HEK293 (cell line): ENCODE measurements around the gene TNFRSF21.
A peak's percentile ranks its signal among the peaks of the same experiment; 100 is the strongest.
"Not testable (repeated sequence)": the region's sequence is repeated elsewhere in the genome, so short reads cannot be mapped to it uniquely, and the experiment has no call there.

ENCODE experiments used
- CTCF ChIA-PET: fragments of 350-600 bp; formaldehyde crosslinking; extraction: SDS; loops from one replicate; lab custom pipeline; 2021; ENCODE audit warnings: antibody characterized with exemption; lab: Yijun Ruan, JAX
- POLR2A ChIA-PET: fragments of 300-600 bp; formaldehyde crosslinking; extraction: SDS; loops from one replicate; lab custom pipeline; 2020; ENCODE audit warnings: antibody characterized with exemption, inconsistent platforms; lab: Yijun Ruan, JAX
- H3K27ac ChIP-seq: fragments of 200-500 bp; sonication (Bioruptor generic); 2 replicates; pipeline ENCODE4 v1.5.1; 2014; ENCODE audit warnings: low read depth, low read length, control low read depth, inconsistent platforms; ENCODE audit errors: extremely low read depth
- H3K36me3 ChIP-seq, 2 experiments: fragments of 200-500 bp in 1 of 2; sonication (Bioruptor generic) in 1 of 2; 1 replicate in 1 of 2; 2 replicates in 1 of 2; pipeline ENCODE4 v1.5.1; 2014 to 2017; ENCODE audit warnings: inconsistent platforms in 2 of 2, low read length in 2 of 2; ENCODE audit not compliant: control insufficient read depth in 2 of 2, insufficient read depth in 1 of 2
- H3K4me1 ChIP-seq: fragments of 200-500 bp; sonication (Bioruptor generic); 2 replicates; pipeline ENCODE4 v1.5.1; 2014; ENCODE audit warnings: mild to moderate bottlenecking, low read length, inconsistent platforms; ENCODE audit not compliant: control insufficient read depth, insufficient read depth
- H3K4me3 ChIP-seq: 2 replicates; pipeline ENCODE4 v1.5.1; 2011; ENCODE audit warnings: low read depth, mild to moderate bottlenecking, control low read depth, low read length, moderate library complexity
- H3K9me3 ChIP-seq: fragments of 200-500 bp; sonication (Bioruptor generic); 2 replicates; pipeline ENCODE4 v1.5.1; 2014; ENCODE audit warnings: low read depth, low read length, inconsistent platforms; ENCODE audit not compliant: control insufficient read depth, insufficient read depth
- GLIS2 ChIP-seq: fragments of 450-650 bp; formaldehyde crosslinking; IDR thresholded peaks from 2 replicates; pipeline ENCODE4 v1.5.1; 2016; ENCODE audit warnings: missing biosample characterization, missing genetic modification characterization
- SALL2 ChIP-seq: fragments of 450-650 bp; formaldehyde crosslinking; IDR thresholded peaks from 2 replicates; pipeline ENCODE4 v1.5.0; 2017; ENCODE audit warnings: missing biosample characterization, mild to moderate bottlenecking, missing genetic modification characterization, borderline replicate concordance
- SETDB1 ChIP-seq: IDR thresholded peaks from one replicate; pipeline ENCODE4 v1.6.1; 2017; ENCODE audit warnings: mild to moderate bottlenecking, low read length, moderate library complexity, mixed read lengths; ENCODE audit not compliant: insufficient read length
- ZBTB1 ChIP-seq: fragments of 450-650 bp; formaldehyde crosslinking; IDR thresholded peaks from 2 replicates; pipeline ENCODE4 v1.5.1; 2016; ENCODE audit warnings: missing biosample characterization, missing genetic modification characterization
- ZBTB7A ChIP-seq: fragments of 450-650 bp; formaldehyde crosslinking; IDR thresholded peaks from 2 replicates; pipeline ENCODE4 v1.5.1; 2016; ENCODE audit warnings: low read depth, missing biosample characterization, missing genetic modification characterization
- ZBTB8A ChIP-seq: fragments of 450-650 bp; formaldehyde crosslinking; IDR thresholded peaks from 2 replicates; pipeline ENCODE4 v1.5.1; 2016; ENCODE audit warnings: missing biosample characterization, missing genetic modification characterization
- ZNF121 ChIP-seq: fragments of 450-650 bp; formaldehyde crosslinking; IDR thresholded peaks from 2 replicates; pipeline ENCODE4 v1.5.1; 2016; ENCODE audit warnings: missing biosample characterization, missing genetic modification characterization
- ZNF146 ChIP-seq: fragments of 450-650 bp; formaldehyde crosslinking; IDR thresholded peaks from 2 replicates; pipeline ENCODE4 v1.5.1; 2016; ENCODE audit warnings: missing biosample characterization, missing genetic modification characterization
- ZNF174 ChIP-seq: fragments of 450-650 bp; formaldehyde crosslinking; IDR thresholded peaks from 2 replicates; pipeline ENCODE4 v1.5.0; 2017; ENCODE audit warnings: missing biosample characterization, mild to moderate bottlenecking, missing genetic modification characterization
- ZNF19 ChIP-seq: fragments of 450-650 bp; formaldehyde crosslinking; IDR thresholded peaks from 2 replicates; pipeline ENCODE4; 2016; ENCODE audit warnings: missing biosample characterization, missing genetic modification characterization, low read depth
- ZNF23 ChIP-seq: fragments of 450-650 bp; formaldehyde crosslinking; IDR thresholded peaks from 2 replicates; pipeline ENCODE4 v1.5.1; 2016; ENCODE audit warnings: missing biosample characterization, missing genetic modification characterization, borderline replicate concordance
- ZNF292 ChIP-seq: fragments of 450-650 bp; formaldehyde crosslinking; IDR thresholded peaks from 2 replicates; pipeline ENCODE4 v1.5.1; 2016; ENCODE audit warnings: low read depth, missing biosample characterization, missing genetic modification characterization, borderline replicate concordance
- ZNF544 ChIP-seq: fragments of 450-650 bp; formaldehyde crosslinking; IDR thresholded peaks from 2 replicates; pipeline ENCODE4 v1.5.0; 2017; ENCODE audit warnings: missing biosample characterization, missing genetic modification characterization
- TF ChIP-seq, protein P1 (sequence below): fragments of 450-650 bp; formaldehyde crosslinking; IDR thresholded peaks from 2 replicates; pipeline ENCODE4 v1.5.1; 2016; ENCODE audit warnings: missing biosample characterization, missing genetic modification characterization
- TF ChIP-seq, protein P2 (sequence below): fragments of 450-650 bp; formaldehyde crosslinking; IDR thresholded peaks from 2 replicates; pipeline ENCODE4 v1.5.1; 2016; ENCODE audit warnings: missing biosample characterization, missing genetic modification characterization
- TF ChIP-seq, protein P3 (sequence below): fragments of 450-650 bp; formaldehyde crosslinking; IDR thresholded peaks from 2 replicates; pipeline ENCODE4 v1.5.1; 2016; ENCODE audit warnings: missing biosample characterization, missing genetic modification characterization
- TF ChIP-seq, protein P4 (sequence below): fragments of 450-650 bp; formaldehyde crosslinking; IDR thresholded peaks from 2 replicates; pipeline ENCODE4 v1.5.1; 2016; ENCODE audit warnings: missing biosample characterization, missing genetic modification characterization
- TF ChIP-seq, protein P5 (sequence below): fragments of 450-650 bp; formaldehyde crosslinking; IDR thresholded peaks from 2 replicates; pipeline ENCODE4 v1.5.1; 2016; ENCODE audit warnings: missing biosample characterization, missing genetic modification characterization, low read depth
- TF ChIP-seq, protein P6 (sequence below): fragments of 450-650 bp; formaldehyde crosslinking; IDR thresholded peaks from 2 replicates; pipeline ENCODE4 v1.5.1; 2016; ENCODE audit warnings: missing biosample characterization, missing genetic modification characterization

The TNFRSF21 gene

DNA sequence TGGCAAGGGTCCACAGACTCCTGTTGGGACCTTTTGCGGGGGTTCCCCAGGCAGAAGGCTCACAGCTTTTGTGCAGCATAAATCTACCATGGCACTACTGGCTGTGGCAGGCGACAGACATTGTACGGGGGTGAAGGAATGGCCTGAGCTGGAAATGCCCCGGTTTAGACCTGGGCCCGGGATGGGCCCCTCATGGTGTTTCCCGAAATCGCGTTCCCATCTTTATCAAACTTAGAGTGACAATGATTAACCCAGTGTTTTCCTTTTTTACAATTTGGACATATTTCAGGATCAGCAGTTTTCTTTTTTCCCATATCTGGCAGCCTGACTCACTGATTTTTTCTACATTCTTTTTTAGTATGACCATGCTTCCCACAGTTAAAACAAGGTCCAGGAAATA, 5.5 kb upstream of the TNFRSF21 start:
- POLR2A ChIA-PET, H3K36me3 ChIP-seq, H3K4me1 ChIP-seq, H3K27ac ChIP-seq, H3K9me3 ChIP-seq, H3K4me3 ChIP-seq: not testable (repeated sequence)
- CTCF ChIA-PET: interaction anchor here (16.8 kb wide), 1 partner anchor 219 kb away, joined by 230 read pairs; no protein-coding TSS in a partner anchor

DNA sequence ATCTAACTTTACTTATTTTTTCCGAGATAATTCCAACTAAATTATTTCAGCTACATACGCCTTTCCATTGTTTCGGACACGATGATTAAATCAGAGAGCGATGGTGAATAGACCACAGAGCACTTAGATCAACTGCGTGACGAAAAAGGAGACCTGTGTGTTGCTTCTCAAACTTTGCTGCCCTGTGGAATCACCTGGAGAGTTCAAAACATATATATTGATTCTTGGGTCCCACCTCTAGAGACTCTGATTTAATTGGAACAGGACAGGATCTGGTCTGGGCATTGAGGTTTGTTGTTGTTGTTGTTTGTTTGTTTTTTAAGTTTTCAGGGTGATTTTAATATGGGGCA, 401 bp upstream of the TNFRSF21 start:
- ChIA-PET POLR2A (interaction anchor here (0.9 to 1.9 kb wide), 5 partner anchors 154 to 217 kb away, joined by 3 to 11 read pairs (median 3); partner anchors contain the start of gene CD2AP), CTCF (interaction anchor here (0.6 to 16.8 kb wide), 18 partner anchors 8 to 470 kb away, joined by 3 to 230 read pairs (median 4); no protein-coding TSS in a partner anchor)
- Histone ChIP-seq H3K4me1 (peaks cover 4% of the 10 kb centered on the region), H3K4me3 (no peak overlapping the region), H3K27ac (no peak overlapping the region), H3K36me3 (no peaks in the 10 kb centered on the region), H3K9me3 (no peaks in the 10 kb centered on the region)
- no peak for TF ChIP-seq SALL2 (tag by site-specific recombination)
- TF ChIP-seq ZBTB8A: no peak
- TF ChIP-seq ZNF146: no peak
- TF ChIP-seq ZBTB1 (tag by site-specific recombination): no peak
- no peak for TF ChIP-seq ZNF23 (tag by site-specific recombination)
- no peak for TF ChIP-seq ZNF292 (tag by site-specific recombination)
- TF ChIP-seq, protein P1, sequence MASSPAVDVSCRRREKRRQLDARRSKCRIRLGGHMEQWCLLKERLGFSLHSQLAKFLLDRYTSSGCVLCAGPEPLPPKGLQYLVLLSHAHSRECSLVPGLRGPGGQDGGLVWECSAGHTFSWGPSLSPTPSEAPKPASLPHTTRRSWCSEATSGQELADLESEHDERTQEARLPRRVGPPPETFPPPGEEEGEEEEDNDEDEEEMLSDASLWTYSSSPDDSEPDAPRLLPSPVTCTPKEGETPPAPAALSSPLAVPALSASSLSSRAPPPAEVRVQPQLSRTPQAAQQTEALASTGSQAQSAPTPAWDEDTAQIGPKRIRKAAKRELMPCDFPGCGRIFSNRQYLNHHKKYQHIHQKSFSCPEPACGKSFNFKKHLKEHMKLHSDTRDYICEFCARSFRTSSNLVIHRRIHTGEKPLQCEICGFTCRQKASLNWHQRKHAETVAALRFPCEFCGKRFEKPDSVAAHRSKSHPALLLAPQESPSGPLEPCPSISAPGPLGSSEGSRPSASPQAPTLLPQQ (tag by site-specific recombination): no peak
- TF ChIP-seq SETDB1: no peak
- TF ChIP-seq, protein P2, sequence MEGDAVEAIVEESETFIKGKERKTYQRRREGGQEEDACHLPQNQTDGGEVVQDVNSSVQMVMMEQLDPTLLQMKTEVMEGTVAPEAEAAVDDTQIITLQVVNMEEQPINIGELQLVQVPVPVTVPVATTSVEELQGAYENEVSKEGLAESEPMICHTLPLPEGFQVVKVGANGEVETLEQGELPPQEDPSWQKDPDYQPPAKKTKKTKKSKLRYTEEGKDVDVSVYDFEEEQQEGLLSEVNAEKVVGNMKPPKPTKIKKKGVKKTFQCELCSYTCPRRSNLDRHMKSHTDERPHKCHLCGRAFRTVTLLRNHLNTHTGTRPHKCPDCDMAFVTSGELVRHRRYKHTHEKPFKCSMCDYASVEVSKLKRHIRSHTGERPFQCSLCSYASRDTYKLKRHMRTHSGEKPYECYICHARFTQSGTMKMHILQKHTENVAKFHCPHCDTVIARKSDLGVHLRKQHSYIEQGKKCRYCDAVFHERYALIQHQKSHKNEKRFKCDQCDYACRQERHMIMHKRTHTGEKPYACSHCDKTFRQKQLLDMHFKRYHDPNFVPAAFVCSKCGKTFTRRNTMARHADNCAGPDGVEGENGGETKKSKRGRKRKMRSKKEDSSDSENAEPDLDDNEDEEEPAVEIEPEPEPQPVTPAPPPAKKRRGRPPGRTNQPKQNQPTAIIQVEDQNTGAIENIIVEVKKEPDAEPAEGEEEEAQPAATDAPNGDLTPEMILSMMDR: no peak

DNA sequence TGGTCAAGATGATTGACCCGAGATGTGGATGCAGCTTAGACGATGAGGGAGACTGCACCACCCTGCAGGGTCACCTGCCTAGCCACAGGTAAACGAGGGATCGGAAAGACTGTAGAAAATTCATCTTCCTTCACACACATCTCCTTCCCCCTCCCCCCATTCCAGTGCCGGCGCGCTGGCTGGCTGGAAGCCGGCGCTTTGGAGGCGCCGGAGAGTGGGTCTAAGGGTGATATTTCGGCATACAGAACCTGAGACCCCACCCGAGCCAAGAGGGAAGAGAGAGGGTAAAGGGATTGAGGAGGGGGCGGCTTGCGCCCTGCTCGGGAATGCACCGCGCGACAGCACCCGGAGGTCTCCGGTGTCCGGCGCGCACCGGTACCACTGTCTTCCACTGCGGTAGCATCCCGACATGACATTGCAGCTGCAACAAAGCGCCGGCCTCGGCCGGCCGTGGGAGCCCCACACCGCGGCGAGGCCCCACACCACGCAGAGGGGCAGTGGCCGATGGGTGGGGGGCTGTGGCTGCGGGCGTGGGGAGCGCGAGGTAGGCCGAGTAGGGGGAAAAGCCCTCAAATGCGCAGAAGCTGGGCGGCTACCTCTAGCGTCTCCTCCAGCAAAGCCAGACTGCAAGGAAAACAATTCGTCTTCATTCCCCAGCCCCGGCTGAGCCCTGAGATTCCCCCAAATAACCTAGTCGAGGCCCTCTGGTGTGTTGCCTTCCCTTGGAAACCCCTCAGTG, 984 bp downstream of the TNFRSF21 start:
- CTCF ChIA-PET: interaction anchor here (0.5 to 16.8 kb wide), 8 partner anchors 22 to 460 kb away, joined by 3 to 230 read pairs (median 3); no protein-coding TSS in a partner anchor
- Histone ChIP-seq H3K36me3 (no peaks in the 10 kb centered on the region), H3K9me3 (no peaks in the 10 kb centered on the region), H3K4me1 (peaks cover 10% of the 10 kb centered on the region), H3K27ac (peak overlapping the region; percentile 85; the same call in 1 of the 2 replicates), H3K4me3 (peak overlapping the region; percentile 84)
- POLR2A ChIA-PET: interaction anchor here (1.3 to 1.9 kb wide), 4 partner anchors 18 to 216 kb away, joined by 3 to 11 read pairs (median 4); partner anchors contain the start of gene CD2AP
- TF ChIP-seq ZNF174 (tag by site-specific recombination) (no peak), ZNF544 (no peak), ZBTB7A (tag by site-specific recombination) (no peak), ZNF121 (tag by site-specific recombination) (no peak), GLIS2 (tag by site-specific recombination) (no peak; the same call in 1 of the 2 replicates), ZNF19 (no peak)
- TF ChIP-seq, protein P3, sequence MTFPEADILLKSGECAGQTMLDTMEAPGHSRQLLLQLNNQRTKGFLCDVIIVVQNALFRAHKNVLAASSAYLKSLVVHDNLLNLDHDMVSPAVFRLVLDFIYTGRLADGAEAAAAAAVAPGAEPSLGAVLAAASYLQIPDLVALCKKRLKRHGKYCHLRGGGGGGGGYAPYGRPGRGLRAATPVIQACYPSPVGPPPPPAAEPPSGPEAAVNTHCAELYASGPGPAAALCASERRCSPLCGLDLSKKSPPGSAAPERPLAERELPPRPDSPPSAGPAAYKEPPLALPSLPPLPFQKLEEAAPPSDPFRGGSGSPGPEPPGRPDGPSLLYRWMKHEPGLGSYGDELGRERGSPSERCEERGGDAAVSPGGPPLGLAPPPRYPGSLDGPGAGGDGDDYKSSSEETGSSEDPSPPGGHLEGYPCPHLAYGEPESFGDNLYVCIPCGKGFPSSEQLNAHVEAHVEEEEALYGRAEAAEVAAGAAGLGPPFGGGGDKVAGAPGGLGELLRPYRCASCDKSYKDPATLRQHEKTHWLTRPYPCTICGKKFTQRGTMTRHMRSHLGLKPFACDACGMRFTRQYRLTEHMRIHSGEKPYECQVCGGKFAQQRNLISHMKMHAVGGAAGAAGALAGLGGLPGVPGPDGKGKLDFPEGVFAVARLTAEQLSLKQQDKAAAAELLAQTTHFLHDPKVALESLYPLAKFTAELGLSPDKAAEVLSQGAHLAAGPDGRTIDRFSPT (tag by site-specific recombination): no peak
- TF ChIP-seq, protein P4, sequence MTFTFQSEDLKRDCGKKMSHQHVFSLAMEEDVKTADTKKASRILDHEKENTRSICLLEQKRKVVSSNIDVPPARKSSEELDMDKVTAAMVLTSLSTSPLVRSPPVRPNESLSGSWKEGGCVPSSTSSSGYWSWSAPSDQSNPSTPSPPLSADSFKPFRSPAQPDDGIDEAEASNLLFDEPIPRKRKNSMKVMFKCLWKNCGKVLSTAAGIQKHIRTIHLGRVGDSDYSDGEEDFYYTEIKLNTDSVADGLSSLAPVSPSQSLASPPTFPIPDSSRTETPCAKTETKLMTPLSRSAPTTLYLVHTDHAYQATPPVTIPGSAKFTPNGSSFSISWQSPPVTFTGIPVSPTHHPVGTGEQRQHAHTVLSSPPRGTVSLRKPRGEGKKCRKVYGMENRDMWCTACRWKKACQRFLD (tag by site-specific recombination): no peak
- TF ChIP-seq, protein P5, sequence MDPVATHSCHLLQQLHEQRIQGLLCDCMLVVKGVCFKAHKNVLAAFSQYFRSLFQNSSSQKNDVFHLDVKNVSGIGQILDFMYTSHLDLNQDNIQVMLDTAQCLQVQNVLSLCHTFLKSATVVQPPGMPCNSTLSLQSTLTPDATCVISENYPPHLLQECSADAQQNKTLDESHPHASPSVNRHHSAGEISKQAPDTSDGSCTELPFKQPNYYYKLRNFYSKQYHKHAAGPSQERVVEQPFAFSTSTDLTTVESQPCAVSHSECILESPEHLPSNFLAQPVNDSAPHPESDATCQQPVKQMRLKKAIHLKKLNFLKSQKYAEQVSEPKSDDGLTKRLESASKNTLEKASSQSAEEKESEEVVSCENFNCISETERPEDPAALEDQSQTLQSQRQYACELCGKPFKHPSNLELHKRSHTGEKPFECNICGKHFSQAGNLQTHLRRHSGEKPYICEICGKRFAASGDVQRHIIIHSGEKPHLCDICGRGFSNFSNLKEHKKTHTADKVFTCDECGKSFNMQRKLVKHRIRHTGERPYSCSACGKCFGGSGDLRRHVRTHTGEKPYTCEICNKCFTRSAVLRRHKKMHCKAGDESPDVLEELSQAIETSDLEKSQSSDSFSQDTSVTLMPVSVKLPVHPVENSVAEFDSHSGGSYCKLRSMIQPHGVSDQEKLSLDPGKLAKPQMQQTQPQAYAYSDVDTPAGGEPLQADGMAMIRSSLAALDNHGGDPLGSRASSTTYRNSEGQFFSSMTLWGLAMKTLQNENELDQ (tag by site-specific recombination): no peak
- TF ChIP-seq, protein P6, sequence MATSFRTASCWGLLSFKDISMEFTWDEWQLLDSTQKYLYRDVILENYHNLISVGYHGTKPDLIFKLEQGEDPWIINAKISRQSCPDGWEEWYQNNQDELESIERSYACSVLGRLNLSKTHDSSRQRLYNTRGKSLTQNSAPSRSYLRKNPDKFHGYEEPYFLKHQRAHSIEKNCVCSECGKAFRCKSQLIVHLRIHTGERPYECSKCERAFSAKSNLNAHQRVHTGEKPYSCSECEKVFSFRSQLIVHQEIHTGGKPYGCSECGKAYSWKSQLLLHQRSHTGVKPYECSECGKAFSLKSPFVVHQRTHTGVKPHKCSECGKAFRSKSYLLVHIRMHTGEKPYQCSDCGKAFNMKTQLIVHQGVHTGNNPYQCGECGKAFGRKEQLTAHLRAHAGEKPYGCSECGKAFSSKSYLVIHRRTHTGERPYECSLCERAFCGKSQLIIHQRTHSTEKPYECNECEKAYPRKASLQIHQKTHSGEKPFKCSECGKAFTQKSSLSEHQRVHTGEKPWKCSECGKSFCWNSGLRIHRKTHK (tag by site-specific recombination): no peak
